HCT116 (cell line): Measurements from ENCODE around the gene MTFR2. TPM values are rescaled to one million over a fixed set of nuclear protein-coding genes. Genes with fewer than 3 reads are reported as not detected.
A peak's percentile ranks its signal among the peaks of the same experiment; 100 is the strongest.

Experiments
- ATAC-seq: fragments of 200-7000 bp; cut with Tn5 transposase; 2 replicates; pipeline ENCODE4 v1.9.1; 2020; ENCODE audit warnings: mild to moderate bottlenecking, moderate library complexity
- BruUV-seq: library from RNA; stranded (reverse); fragments of 400-500 nt; replicated peaks from 2 replicates; lab custom pipeline; 2021; lab: Mats Ljungman, UMichigan
- CTCF ChIA-PET: fragments of 300-600 bp; sonication (Branson Sonifier 250); formaldehyde crosslinking; loops from one replicate; lab custom pipeline; 2021; ENCODE audit warnings: antibody characterized with exemption; lab: Charles Lee
- POLR2A ChIA-PET: fragments of 300-600, 350-600 bp; sonication (Branson Sonifier 250); formaldehyde crosslinking; loops from one replicate; lab custom pipeline; 2021; ENCODE audit warnings: antibody characterized with exemption; lab: Charles Lee
- RAD21 ChIA-PET, 2 experiments: fragments of 300-600 bp; sonication (Branson Sonifier 250); formaldehyde crosslinking; loops; one replicate each; lab custom pipeline; 2023; ENCODE audit warnings: low total read pairs in 2 of 2; ENCODE audit not compliant: uncharacterized antibody in 2 of 2, unreplicated experiment in 2 of 2, low non-redundant PET in 1 of 2; lab: Charles Lee
- DNase-seq: peaks from one replicate; pipeline ENCODE4 v3.0.0-alpha.2; 2010; ENCODE audit warnings: low read depth, low spot score
- H2AFZ ChIP-seq: fragments of 200-600 bp; shearing (Covaris generic), sonication (generic); 2 replicates; pipeline ENCODE4 v1.6.1; 2017; ENCODE audit warnings: low read depth, mixed run types, mixed read lengths, antibody characterized with exemption, low read length; ENCODE audit not compliant: poor library complexity, severe bottlenecking
- H3K27ac ChIP-seq: 2 replicates; pipeline ENCODE4 v1.5.1; 2012; ENCODE audit warnings: low read depth, low read length
- H3K27me3 ChIP-seq: fragments of 200-600 bp; sonication (generic); 2 replicates; pipeline ENCODE4 v1.6.1; 2016; ENCODE audit warnings: mixed run types, low read length, mixed read lengths; ENCODE audit not compliant: insufficient read depth
- H3K36me3 ChIP-seq, 2 experiments: fragments of 200-500 bp in 1 of 2; fragments of 200-600 bp in 1 of 2; sonication (Bioruptor generic) in 1 of 2; sonication (generic) in 1 of 2; 2 replicates each; pipeline versions ENCODE4 v1.5.1 to v1.6.1; 2014 to 2016; ENCODE audit warnings: low read length in 2 of 2, inconsistent platforms in 1 of 2, mixed read lengths in 1 of 2, mixed run types in 1 of 2; ENCODE audit not compliant: insufficient read depth in 2 of 2, control insufficient read depth in 1 of 2
- H3K4me1 ChIP-seq, 2 experiments: fragments of 200-600 bp in 1 of 2; sonication (generic) in 1 of 2; 2 replicates each; pipeline versions ENCODE4 v1.5.1 to v1.6.1; 2012 to 2017; ENCODE audit warnings: low read length in 2 of 2, inconsistent platforms in 1 of 2, mild to moderate bottlenecking in 1 of 2, mixed read lengths in 1 of 2, mixed run types in 1 of 2, moderate library complexity in 1 of 2; ENCODE audit not compliant: insufficient read depth in 2 of 2, control insufficient read depth in 1 of 2
- H3K4me2 ChIP-seq: fragments of 200-600 bp; sonication (generic); 2 replicates; pipeline ENCODE4 v1.6.1; 2017; ENCODE audit warnings: mixed run types, low read length, mixed read lengths
- H3K4me3 ChIP-seq, 2 experiments: fragments of 200-600 bp in 1 of 2; sonication (generic) in 1 of 2; replicated peaks in 1 of 2; 2 replicates each; pipeline ENCODE4 v1.5.1; 2011 to 2016; ENCODE audit warnings: low read length in 2 of 2, control low read depth in 1 of 2, low read depth in 1 of 2, mild to moderate bottlenecking in 1 of 2, mixed read lengths in 1 of 2, mixed run types in 1 of 2
- H3K79me2 ChIP-seq: fragments of 200-600 bp; sonication (generic); 2 replicates; pipeline ENCODE4 v1.6.1; 2017; ENCODE audit warnings: mild to moderate bottlenecking, mixed run types, low read length, moderate library complexity, mixed read lengths; ENCODE audit not compliant: insufficient read depth
- H3K9ac ChIP-seq: fragments of 200-600 bp; sonication (generic); 2 replicates; pipeline ENCODE4 v1.6.1; 2016; ENCODE audit warnings: low read length, mixed read lengths
- H3K9me2 ChIP-seq: fragments of 200-600 bp; sonication (generic), shearing (Covaris generic); 2 replicates; pipeline ENCODE4 v1.6.1; 2017; ENCODE audit warnings: mixed run types, mild to moderate bottlenecking, moderate library complexity; ENCODE audit not compliant: insufficient read depth
- H3K9me3 ChIP-seq, 2 experiments: fragments of 200-500 bp in 1 of 2; fragments of 200-600 bp in 1 of 2; sonication (Bioruptor generic) in 1 of 2; sonication (generic) in 1 of 2; 2 replicates each; pipeline ENCODE4 v1.6.1; 2014 to 2017; ENCODE audit warnings: low read length in 2 of 2, mixed read lengths in 2 of 2, inconsistent platforms in 1 of 2, low read depth in 1 of 2, mild to moderate bottlenecking in 1 of 2, mixed run types in 1 of 2, moderate library complexity in 1 of 2; ENCODE audit not compliant: control insufficient read depth in 1 of 2, insufficient read depth in 1 of 2
- H4K20me1 ChIP-seq: fragments of 200-600 bp; sonication (generic), shearing (Covaris generic); 2 replicates; pipeline ENCODE4 v1.6.1; 2017; ENCODE audit warnings: mixed run types, mild to moderate bottlenecking, moderate library complexity; ENCODE audit not compliant: insufficient read depth
- ATF3 ChIP-seq: IDR thresholded peaks from 2 replicates; pipeline ENCODE4 v1.6.1; 2012
- CBX3 ChIP-seq: IDR thresholded peaks from 2 replicates; pipeline ENCODE4 v1.6.1; 2012; ENCODE audit warnings: low read depth
- CTCF ChIP-seq, 3 experiments: fragments of 200-600 bp in 1 of 3; sonication (generic) in 1 of 3; IDR thresholded peaks in 2 of 3; conservative IDR thresholded peaks in 1 of 3; 2 replicates each; pipeline ENCODE4 v1.5.1; 2012 to 2017; ENCODE audit warnings: low read depth in 2 of 3, low read length in 2 of 3, antibody characterized with exemption in 1 of 3, borderline replicate concordance in 1 of 3, control low read depth in 1 of 3, mild to moderate bottlenecking in 1 of 3, mixed read lengths in 1 of 3, mixed run types in 1 of 3, moderate library complexity in 1 of 3; ENCODE audit not compliant: insufficient read depth in 1 of 3
- EGR1 ChIP-seq: IDR thresholded peaks from 2 replicates; pipeline ENCODE4 v1.6.1; 2012; ENCODE audit warnings: low read depth
- ELF1 ChIP-seq: IDR thresholded peaks from 2 replicates; pipeline ENCODE4 v1.6.1; 2012; ENCODE audit warnings: low read depth, borderline replicate concordance
- EZH2 ChIP-seq: fragments of 200-600 bp; sonication (generic); IDR thresholded peaks from 2 replicates; pipeline ENCODE4 v1.6.1; 2017; ENCODE audit warnings: antibody characterized with exemption, mixed run types
- JUND ChIP-seq: IDR thresholded peaks from 2 replicates; pipeline ENCODE4 v1.6.1; 2012
- MAX ChIP-seq: IDR thresholded peaks from 2 replicates; pipeline ENCODE4 v1.6.1; 2012
- POLR2AphosphoS5 ChIP-seq: IDR thresholded peaks from 2 replicates; pipeline ENCODE4 v1.6.1; 2011; ENCODE audit warnings: mild to moderate bottlenecking, low read depth, low read length, moderate library complexity
- REST ChIP-seq: IDR thresholded peaks from 2 replicates; pipeline ENCODE4 v1.6.1; 2012; ENCODE audit warnings: low read depth
- SP1 ChIP-seq: IDR thresholded peaks from 2 replicates; pipeline ENCODE4 v1.6.1; 2012; ENCODE audit warnings: low read depth
- TCF7L2 ChIP-seq: IDR thresholded peaks from 2 replicates; pipeline ENCODE4 v1.7.0; 2011; ENCODE audit warnings: borderline replicate concordance, inconsistent platforms; ENCODE audit not compliant: insufficient read depth, insufficient read length; ENCODE audit errors: extremely low read depth
- ZFX ChIP-seq: fragments of 450-650 bp; IDR thresholded peaks from 2 replicates; pipeline ENCODE4 v1.6.1; 2017
- intact Hi-C: fragments of 100-400 bp; cut with micrococcal nuclease; formaldehyde crosslinking; loops from 2 replicates; pipeline ENCODE4 v1.10.0; 2022
- total RNA-seq: library from RNA; stranded (reverse); gene quantifications from one replicate; pipeline ENCODE4 v1.2.1, GENCODE V29; 2021; ENCODE audit not compliant: unreplicated experiment

The MTFR2 gene
- total RNA-seq, 1 experiment from 2014 or later: 13.2 TPM

- TF ChIP-seq EGR1: no peak
Measured at GRCh38 chr6:136294621-136295020, 44.5 kb upstream of the MTFR2 start (continued).

GRCh38 chr6:136290410-136291010 lies 40.4 kb upstream of the MTFR2 start:
- Histone ChIP-seq H3K4me3 (peak overlapping the region; percentile 81 to 99), H3K9ac (peak overlapping the region; percentile 98)
- RAD21 ChIA-PET: no interaction called here
- TF ChIP-seq TCF7L2 (peak; percentile 40), SP1 (no peak), EZH2 (no peak), CBX3 (no peak), ELF1 (no peak), MAX (peak; percentile 61; the same call in 1 of the 2 replicates), JUND (no peak), CTCF (IDR thresholded peaks at IDR 0.05 in 2 of 3, conservative IDR thresholded peaks at IDR 0.05 in 1 of 3; ENCODE audit: borderline replicate concordance in 1 of 3, insufficient read depth in 1 of 3, low read depth in 2 of 3, low read length in 2 of 3) (no peak), ZFX (peak; percentile 5; the same call in 1 of the 2 replicates), REST (no peak), EGR1 (no peak), ATF3 (no peak), POLR2AphosphoS5 (no peak)
- TF ChIP-seq, all 23 proteins: peak for 3
- intact Hi-C loops: no loop called here
- Histone ChIP-seq H3K27me3 (no peaks in the 10 kb centered on the region), H3K36me3 (peaks cover 0 to 9% of the 10 kb centered on the region in 2 experiments; a peak in 1 of 4 replicates), H3K27ac (peak overlapping the region; percentile 98), H3K9me3 (no peaks in the 10 kb centered on the region), H3K4me1 (peaks cover 9 to 23% of the 10 kb centered on the region in 2 experiments), H4K20me1 (peaks cover 27% of the 10 kb centered on the region; the same call in 1 of the 2 replicates), H3K79me2 (peaks cover 41% of the 10 kb centered on the region), H3K9me2 (no peaks in the 10 kb centered on the region), H3K4me2 (peak overlapping the region; percentile 82), H2AFZ (no peak overlapping the region)
- ATAC-seq: peak; percentile 31
- CTCF ChIA-PET: interaction anchor here (1.2 kb wide), 2 partner anchors 257 to 381 kb away, joined by 3 read pairs; no protein-coding TSS in a partner anchor
- DNase-seq: peak; percentile 51
- POLR2A ChIA-PET: interaction anchor here (0.8 to 3.3 kb wide), 12 partner anchors 9 to 260 kb away, joined by 3 to 31 read pairs (median 4); partner anchors contain the start of genes MAP7 and MTFR2
- no TSS peak for BruUV-seq
